Ovary (tissue), 9 donors: Measurements from ENCODE around the gene F2RL3. TPM values are rescaled to one million over a fixed set of nuclear protein-coding genes. Genes with fewer than 3 reads are reported as not detected.
A peak's percentile ranks its signal among the peaks of the same experiment; 100 is the strongest.

Experiments used
- DNase-seq, 5 donors: peaks; one replicate each; pipeline ENCODE4 v3.0.0-alpha.2; 2019 to 2020
- H3K27ac ChIP-seq, 2 donors: fragments of 200-600 bp; one replicate each; pipeline versions ENCODE4 v1.5.1 to v1.8.0; 2019 to 2022
- H3K27me3 ChIP-seq: fragments of 200-600 bp; one replicate; pipeline ENCODE4 v1.8.0; 2022
- H3K36me3 ChIP-seq: fragments of 200-600 bp; sonication (generic); one replicate; pipeline ENCODE4 v1.5.1; 2019
- H3K4me1 ChIP-seq: one replicate; pipeline ENCODE4 v1.8.1; 2013; ENCODE audit warnings: mild to moderate bottlenecking, moderate library complexity; ENCODE audit not compliant: insufficient read depth
- H3K4me3 ChIP-seq: fragments of 200-600 bp; sonication (generic); one replicate; pipeline ENCODE4 v1.5.1; 2017
- H3K9me3 ChIP-seq, 2 donors: fragments of 200-600 bp in 1 of 2; sonication (generic) in 1 of 2; one replicate each; pipeline versions ENCODE4 v1.5.1 to v1.8.1; 2013 to 2019; ENCODE audit warnings: mild to moderate bottlenecking in 1 of 2, moderate library complexity in 1 of 2
- CTCF ChIP-seq, 3 donors: fragments of 450-650 bp in 2 of 3; fragments of 200-600 bp in 1 of 3; IDR thresholded peaks; one replicate each; pipeline versions ENCODE4 v1.5.1 to v1.8.0; 2016 to 2022; ENCODE audit warnings: antibody characterized with exemption in 3 of 3, mild to moderate bottlenecking in 1 of 3
- EP300 ChIP-seq: sonication (generic); formaldehyde crosslinking; IDR thresholded peaks from one replicate; pipeline ENCODE4 v1.6.1; 2017; ENCODE audit warnings: antibody characterized with exemption
- POLR2A ChIP-seq: fragments of 450-650 bp; IDR thresholded peaks from one replicate; pipeline ENCODE4 v1.6.1; 2017; ENCODE audit warnings: antibody characterized with exemption, mild to moderate bottlenecking, moderate library complexity
- WGBS, 3 donors: extraction: QIAGEN DNeasy Blood & Tissue Kit in 1 of 3; methylation state at CpG; one replicate each; pipeline versions ENCODE4 v1.1.5 to v1.1.7; 2013 to 2017; 5-methylcytosine and 5-hydroxymethylcytosine counted together
- intact Hi-C, 4 donors: fragments of 100-400 bp; cut with DNase I; formaldehyde crosslinking; loops; one replicate each; pipeline versions ENCODE4 v1.11.0 to v1.15.1; 2022 to 2023
- polyA plus RNA-seq, 2 donors: library from polyadenylated mRNA; stranded (reverse); fragments of 200-250 nt in 1 of 2; fragments of 350-450 nt in 1 of 2; fragmentation: Illumina TruSeq in 1 of 2; extraction: RNeasy Lipid Tissue Mini Kit (QIAGEN cat#74804) in 1 of 2; gene quantifications; one replicate each; pipeline ENCODE4 v1.2.3, GENCODE V29; 2013 to 2014
- total RNA-seq, 7 donors: library from RNA; depleted of rRNA in 2 of 7; stranded (reverse); fragments of >200 nt in 2 of 7; fragmentation: NEBNext Ultra II Directional in 3 of 7; extraction: Animal tissue kit (Norgen Biotek cat#: 25700) in 3 of 7; gene quantifications; one replicate each; pipeline versions ENCODE4 v1.1.0 to v1.2.4, GENCODE V29; 2016 to 2023
- donor health status: DM: no; HTN: no; CAD: no; lungs with moderate emphysema.
- donor health status: DM: no; HTN: no; CAD: no.
- donor health status: Bipolar disorder and iron deficiency.
- donor health status: DM: yes; HTN: yes; CAD: no.
- donor health status: DM: no; HTN: no; CAD: no.
- donor health status: DM: yes; HTN: yes; CAD: no.

The F2RL3 gene
- total and polyA plus RNA-seq, 9 donors = 0.08 to 5.4 (median 0.92) TPM

GRCh38 chr19:16899566-16900075 lies 10.8 kb downstream of the F2RL3 start:
- H3K4me1 ChIP-seq = no peaks in the 10 kb centered on the region
- no peaks in the 10 kb centered on the region for H3K9me3 ChIP-seq
- TF ChIP-seq EP300 = no peak
- peak in 1 of 3 donors; percentile 11 for TF ChIP-seq CTCF (IDR thresholded peaks at IDR 0.05)
- H3K4me3 ChIP-seq = no peak overlapping the region
- no peaks in the 10 kb centered on the region for H3K27me3 ChIP-seq
- H3K27ac ChIP-seq = no peak overlapping the region
- no peak for DNase-seq
- H3K36me3 ChIP-seq = no peaks in the 10 kb centered on the region
- WGBS, 3 donors = 51 to 65% (median 60%) methylated on average over 7 of the region's 7 CpGs
- intact Hi-C loops = no loop called here

DNA sequence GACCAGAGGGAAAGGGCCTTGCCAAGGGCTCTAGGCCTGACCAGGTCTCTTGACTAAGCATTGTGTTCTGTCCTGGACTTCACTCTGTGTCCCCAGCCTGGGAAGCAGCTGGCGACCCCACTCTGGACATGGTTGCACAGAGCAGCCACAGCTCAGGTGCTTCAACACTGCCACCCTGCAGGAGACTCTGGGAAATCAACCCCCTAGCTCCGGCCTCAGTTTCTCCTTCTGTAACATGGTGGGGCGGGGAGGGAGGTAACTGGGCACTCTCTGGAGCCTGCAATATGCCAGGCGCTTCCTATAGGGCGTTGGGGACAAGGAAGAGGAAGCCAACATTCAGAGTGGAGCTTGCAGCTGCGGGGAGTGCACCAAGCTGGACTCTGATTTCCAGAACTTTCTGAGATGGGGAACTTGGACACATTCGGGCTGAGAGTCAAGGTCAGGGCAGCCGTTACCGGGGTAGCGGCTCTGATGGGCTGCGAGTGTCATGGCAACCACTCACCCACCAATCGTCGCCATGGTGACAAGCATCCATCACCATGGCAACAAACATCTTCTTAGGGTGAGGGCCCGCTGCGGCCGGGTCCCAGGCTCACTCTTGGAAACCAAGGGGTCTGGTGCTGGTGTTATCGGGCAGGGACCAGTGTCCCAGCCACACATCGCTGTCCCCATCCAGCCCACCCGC lies 12.8 kb downstream of the F2RL3 start:
- no peak overlapping the region for H3K4me3 ChIP-seq
- H3K9me3 ChIP-seq = no peaks in the 10 kb centered on the region
- peak in 1 of 5 donors; percentile 16 for DNase-seq
- no peaks in the 10 kb centered on the region for H3K4me1 ChIP-seq
- no peak overlapping the region for H3K27ac ChIP-seq
- 81 to 86% (median 84%) methylated on average over 18 to 19 of the region's 19 CpGs for WGBS, 3 donors
- intact Hi-C loops = no loop called here
- H3K36me3 ChIP-seq = no peaks in the 10 kb centered on the region
- no peaks in the 10 kb centered on the region for H3K27me3 ChIP-seq
- TF ChIP-seq EP300 (no peak), CTCF (IDR thresholded peaks at IDR 0.05) (no peak), POLR2A (no peak)

DNA sequence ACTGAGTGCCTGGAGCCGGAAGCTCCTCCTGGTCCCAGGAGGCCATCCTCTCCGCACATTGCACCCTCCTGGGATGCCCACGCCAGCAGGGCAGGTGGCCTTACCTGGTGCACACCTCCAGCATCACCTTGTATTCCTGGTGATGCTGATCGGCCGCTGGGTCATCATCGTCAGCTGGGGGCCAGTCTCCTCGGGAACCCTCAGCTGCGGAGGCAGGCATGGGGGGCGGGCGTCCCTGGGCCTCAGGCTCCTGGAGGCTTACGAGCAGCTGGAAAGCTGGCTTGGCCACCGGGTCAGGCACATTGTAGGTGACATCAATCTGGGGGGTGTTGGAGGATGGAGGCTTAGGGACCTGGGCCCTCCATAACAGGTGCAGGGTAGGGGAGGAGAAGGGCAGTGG lies 13.7 kb downstream of the F2RL3 start:
- DNase-seq = no peak
- H3K9me3 ChIP-seq = no peaks in the 10 kb centered on the region
- H3K27me3 ChIP-seq = no peaks in the 10 kb centered on the region
- 92 to 93% (median 92%) methylated on average over 12 of the region's 12 CpGs for WGBS, 3 donors
- H3K4me3 ChIP-seq = no peak overlapping the region
- no peaks in the 10 kb centered on the region for H3K36me3 ChIP-seq
- no peak overlapping the region for H3K27ac ChIP-seq
- intact Hi-C loops = no loop called here
- TF ChIP-seq CTCF (IDR thresholded peaks at IDR 0.05) (no peak), EP300 (no peak), POLR2A (no peak)
- H3K4me1 ChIP-seq = no peaks in the 10 kb centered on the region

DNA sequence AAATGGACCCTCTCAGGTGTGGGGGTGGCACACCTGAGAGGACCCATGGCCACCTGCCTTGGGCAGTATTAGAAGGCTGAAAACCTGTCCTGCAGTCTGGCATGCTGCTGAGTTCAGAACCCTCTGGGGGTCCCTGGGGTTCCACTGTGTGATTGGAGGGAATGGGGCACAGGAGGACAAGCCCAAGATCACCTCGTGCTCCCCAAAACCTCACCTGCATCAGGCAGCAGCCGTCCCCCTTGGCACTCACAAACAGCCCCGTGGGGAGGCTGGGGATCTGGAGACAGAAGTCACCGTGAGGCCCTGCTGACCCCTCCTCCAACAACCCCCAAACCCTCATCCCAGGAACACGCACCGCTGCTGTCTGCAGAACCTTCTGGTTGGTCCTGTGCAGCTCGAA lies 14.5 kb downstream of the F2RL3 start:
- H3K4me1 ChIP-seq = no peaks in the 10 kb centered on the region
- H3K27ac ChIP-seq = no peak overlapping the region
- DNase-seq = no peak
- no peaks in the 10 kb centered on the region for H3K27me3 ChIP-seq
- TF ChIP-seq EP300 (no peak), POLR2A (no peak), CTCF (IDR thresholded peaks at IDR 0.05) (no peak)
- H3K9me3 ChIP-seq = no peaks in the 10 kb centered on the region
- 85 to 94% (median 89%) methylated on average over 7 of the region's 7 CpGs for WGBS, 3 donors
- intact Hi-C loops = no loop called here
- H3K4me3 ChIP-seq = no peak overlapping the region
- no peaks in the 10 kb centered on the region for H3K36me3 ChIP-seq
